Measurements from ENCODE around the gene ACVRL1. TPM values are rescaled to one million over a fixed set of nuclear protein-coding genes. Genes with fewer than 3 reads are reported as not detected.

ACVRL1 gene
- total and polyA plus RNA-seq, 10 of the 15 experiments (the other 5 are each of a cell fraction or from before 2014, with no cell fraction given), result not detected

GRCh38 chr12:51960890-51961289 lies 53.6 kb downstream of the ACVRL1 start:
- SMC1A ChIA-PET (ENCODE audit: uncharacterized antibody, unreplicated experiment), result no interaction called here
- intact Hi-C loops (cut with micrococcal nuclease; ENCODE audit: unreplicated experiment), result no loop called here
- Histone ChIP-seq H3K79me2 (ENCODE audit: control insufficient read depth, insufficient read depth, low read length) (no peaks in the 10 kb centered on the region), H3K27me3 (replicated peaks in 1 of 2; ENCODE audit: control insufficient read depth in 2 of 2, insufficient read depth in 2 of 2, low read length in 1 of 2) (0 out of 4 replicates have a peak, but pooled peaks cover 0 to 3% of the 10 kb centered on the region in 2 experiments), H3K9ac (ENCODE audit: control insufficient read depth, insufficient read depth, low read length) (no peak overlapping the region), H3K4me1 (ENCODE audit: control insufficient read depth, insufficient read depth, low read length) (no peaks in the 10 kb centered on the region), H3K4me3 (no peak overlapping the region), H2AFZ (ENCODE audit: control insufficient read depth, low read depth, low read length) (no peak overlapping the region), H3K4me2 (ENCODE audit: control insufficient read depth, insufficient read depth) (no peak overlapping the region), H3K9me3 (replicated peaks; ENCODE audit: control insufficient read depth, insufficient read depth, low read length) (no peaks in the 10 kb centered on the region; the same call in 2 of the 3 replicates), H3K36me3 (ENCODE audit: control insufficient read depth in 2 of 2, insufficient read depth in 2 of 2, low read length in 1 of 2) (no peaks in the 10 kb centered on the region), H3K27ac (ENCODE audit: control insufficient read depth, insufficient read depth) (no peak overlapping the region), H4K20me1 (ENCODE audit: control insufficient read depth, insufficient read depth) (no peaks in the 10 kb centered on the region)
- in situ Hi-C loops (cut with MboI), result no loop called here
- FAIRE-seq (no peak), ATAC-seq (no peak), DNase-seq (ENCODE audit: low read depth, low spot score) (no peak)
- no TSS peak for BruUV-seq (replicated peaks)
- RAD21 ChIA-PET (ENCODE audit: unreplicated experiment), result no interaction called here
- CTCF ChIA-PET, result interaction anchor here (1.7 kb wide), 1 partner anchor 62 kb away, joined by 4 read pairs; no protein-coding TSS in a partner anchor
- 36% methylated on average over 6 of the region's 6 CpGs for WGBS (ENCODE audit: insufficient coverage, insufficient replicate concordance, low lambda C conversion rate, missing lambda C conversion rate)
- POLR2A ChIA-PET, result no interaction called here
- TF ChIP-seq CTCF (IDR thresholded peaks at IDR 0.05 in 2 of 3, conservative IDR thresholded peaks at IDR 0.05 in 1 of 3; ENCODE audit: control insufficient read depth in 2 of 3, extremely low read depth in 1 of 3, insufficient read depth in 1 of 3, low read depth in 3 of 3, low read length in 3 of 3), result no peak
- no peak for TF ChIP-seq PAX8 (IDR thresholded peaks at IDR 0.05)
- no peak for TF ChIP-seq ZZZ3 (IDR thresholded peaks at IDR 0.05; ENCODE audit: control insufficient read depth, insufficient read length, low read depth)
- TF ChIP-seq NR2C2 (IDR thresholded peaks at IDR 0.05; ENCODE audit: borderline replicate concordance, control insufficient read depth, insufficient read length, low read depth), result no peak
- no peak for TF ChIP-seq ZBTB11 (CRISPR knock-in tag; IDR thresholded peaks at IDR 0.05)
- TF ChIP-seq NFXL1 (IDR thresholded peaks at IDR 0.05; ENCODE audit: borderline replicate concordance), result no peak
- no peak for TF ChIP-seq SMC3 (IDR thresholded peaks at IDR 0.05; ENCODE audit: borderline replicate concordance, low read length)
- TF ChIP-seq POLR2AphosphoS2 (IDR thresholded peaks at IDR 0.05; ENCODE audit: low read depth, low read length), result no peak
- no peak for TF ChIP-seq LARP7 (IDR thresholded peaks at IDR 0.05)
- no peak for TF ChIP-seq MLLT1 (IDR thresholded peaks at IDR 0.05)
- no peak for TF ChIP-seq BMI1 (IDR thresholded peaks at IDR 0.05; ENCODE audit: borderline replicate concordance)
- TF ChIP-seq ASH2L (IDR thresholded peaks at IDR 0.05; ENCODE audit: borderline replicate concordance, low read depth), result no peak
- TF ChIP-seq RFX5 (IDR thresholded peaks at IDR 0.05; ENCODE audit: low read depth, low read length), result no peak
- no peak for TF ChIP-seq TCF7 (IDR thresholded peaks at IDR 0.05; ENCODE audit: borderline replicate concordance)
- no peak for TF ChIP-seq ZNF24 (IDR thresholded peaks at IDR 0.05)
- no peak for TF ChIP-seq CHD4 (IDR thresholded peaks at IDR 0.05)
- TF ChIP-seq JUND (IDR thresholded peaks at IDR 0.05; ENCODE audit: low read depth, low read length), result no peak

All from GM12878 (cell line).